Mesenchymal stem cell (in vitro differentiated cells and primary cell): ENCODE results near the gene NACC2.
A peak's percentile ranks its signal among the peaks of the same experiment; 100 is the strongest.

Source experiments
- DNase-seq: peaks from one replicate; pipeline ENCODE4 v3.0.0-alpha.2; 2013
- H2AFZ ChIP-seq: one replicate; pipeline ENCODE4 v1.6.1; 2013; ENCODE audit warnings: low read depth, mild to moderate bottlenecking, control low read depth, inconsistent platforms, low read length, moderate library complexity
- H2AK5ac ChIP-seq: 2 replicates; pipeline ENCODE4 v1.6.1; 2013; ENCODE audit warnings: low read length, moderate library complexity, mild to moderate bottlenecking, inconsistent platforms; ENCODE audit not compliant: severe bottlenecking
- H2BK120ac ChIP-seq: one replicate; pipeline ENCODE4 v1.6.1; 2013; ENCODE audit warnings: low read depth, mild to moderate bottlenecking, inconsistent platforms, low read length, moderate library complexity
- H2BK12ac ChIP-seq, 2 experiments: one replicate each; pipeline ENCODE4 v1.6.1; 2013; ENCODE audit warnings: inconsistent platforms in 2 of 2, low read length in 2 of 2, mild to moderate bottlenecking in 2 of 2, moderate library complexity in 2 of 2, control low read depth in 1 of 2
- H2BK15ac ChIP-seq: one replicate; pipeline ENCODE4 v1.6.1; 2013; ENCODE audit warnings: mild to moderate bottlenecking, low read depth, inconsistent platforms; ENCODE audit not compliant: poor library complexity, severe bottlenecking
- H2BK5ac ChIP-seq: 2 replicates; pipeline ENCODE4 v1.6.1; 2013; ENCODE audit warnings: low read depth, mild to moderate bottlenecking, low read length, control low read depth, inconsistent platforms; ENCODE audit not compliant: poor library complexity, severe bottlenecking
- H3K14ac ChIP-seq, 2 experiments: one replicate each; pipeline ENCODE4 v1.6.1; 2013; ENCODE audit warnings: inconsistent platforms in 2 of 2, low read length in 2 of 2, control low read depth in 1 of 2, mild to moderate bottlenecking in 1 of 2, moderate library complexity in 1 of 2
- H3K18ac ChIP-seq, 2 experiments: one replicate each; pipeline ENCODE4 v1.6.1; 2013; ENCODE audit warnings: inconsistent platforms in 2 of 2, low read length in 2 of 2, control low read depth in 1 of 2, low read depth in 1 of 2, mild to moderate bottlenecking in 1 of 2
- H3K23ac ChIP-seq, 2 experiments: one replicate each; pipeline ENCODE4 v1.6.1; 2013; ENCODE audit warnings: inconsistent platforms in 2 of 2, low read length in 2 of 2, mild to moderate bottlenecking in 2 of 2, moderate library complexity in 2 of 2, control low read depth in 1 of 2
- H3K27ac ChIP-seq: 2 replicates; pipeline ENCODE4 v1.5.1; 2013; ENCODE audit warnings: mild to moderate bottlenecking, moderate library complexity, low read length, control low read depth, inconsistent platforms; ENCODE audit not compliant: poor library complexity, severe bottlenecking
- H3K27me3 ChIP-seq, 2 experiments: 2 replicates each; pipeline versions ENCODE4 v1.6.1 to v1.7.0; 2013; ENCODE audit warnings: low read length in 2 of 2, mild to moderate bottlenecking in 2 of 2, moderate library complexity in 2 of 2, control low read depth in 1 of 2, inconsistent platforms in 1 of 2; ENCODE audit not compliant: control insufficient read depth in 1 of 2, insufficient read depth in 1 of 2
- H3K36me3 ChIP-seq, 2 experiments: 2 replicates each; pipeline versions ENCODE4 v1.6.1 to v1.7.0; 2013; ENCODE audit warnings: low read length in 2 of 2, control low read depth in 1 of 2, inconsistent platforms in 1 of 2, low read depth in 1 of 2, mild to moderate bottlenecking in 1 of 2; ENCODE audit not compliant: insufficient read depth in 2 of 2, control insufficient read depth in 1 of 2
- H3K4ac ChIP-seq, 2 experiments: one replicate each; pipeline ENCODE4 v1.6.1; 2013; ENCODE audit warnings: inconsistent platforms in 2 of 2, low read length in 2 of 2, mild to moderate bottlenecking in 2 of 2, moderate library complexity in 2 of 2, control low read depth in 1 of 2, low read depth in 1 of 2
- H3K4me1 ChIP-seq: 2 replicates; pipeline ENCODE4 v1.6.1; 2013; ENCODE audit warnings: low read depth, low read length, control low read depth; ENCODE audit not compliant: control insufficient read depth, insufficient read depth
- H3K4me2 ChIP-seq: 2 replicates; pipeline ENCODE4 v1.6.1; 2013; ENCODE audit warnings: low read length, mild to moderate bottlenecking, inconsistent platforms; ENCODE audit not compliant: poor library complexity, severe bottlenecking
- H3K4me3 ChIP-seq, 2 experiments: 2 replicates each; pipeline versions ENCODE4 v1.5.1 to v1.7.0; 2013; ENCODE audit warnings: low read length in 2 of 2, mild to moderate bottlenecking in 2 of 2, control low read depth in 1 of 2, low read depth in 1 of 2; ENCODE audit not compliant: insufficient read depth in 1 of 2
- H3K79me1 ChIP-seq: replicated peaks from 2 replicates; pipeline ENCODE4 v1.6.1; 2013; ENCODE audit warnings: mild to moderate bottlenecking, control low read depth, low read length, inconsistent platforms; ENCODE audit not compliant: poor library complexity, severe bottlenecking
- H3K9ac ChIP-seq: 2 replicates; pipeline ENCODE4 v1.7.0; 2013; ENCODE audit warnings: mild to moderate bottlenecking, low read length, moderate library complexity
- H3K9me3 ChIP-seq: 2 replicates; pipeline ENCODE4 v1.7.0; 2013; ENCODE audit warnings: mild to moderate bottlenecking, low read length; ENCODE audit not compliant: control insufficient read depth
- H4K8ac ChIP-seq: one replicate; pipeline ENCODE4 v1.6.1; 2013; ENCODE audit warnings: inconsistent platforms, mild to moderate bottlenecking, low read length, moderate library complexity
- H4K91ac ChIP-seq: one replicate; pipeline ENCODE4 v1.6.1; 2013; ENCODE audit warnings: mild to moderate bottlenecking, low read length, inconsistent platforms
- WGBS: methylation state at CpG from one replicate; pipeline ENCODE4 v1.1.7; 2013; ENCODE audit warnings: mixed read lengths; 5-methylcytosine and 5-hydroxymethylcytosine counted together

NACC2 gene

GRCh38 chr9:135992486-135993408, 102.3 kb downstream of the NACC2 start:
- H3K14ac ChIP-seq, result peak overlapping the region; percentile 20 to 99
- H4K91ac ChIP-seq, result peak overlapping the region; percentile 100
- peak overlapping the region; percentile 97 to 99 for H2BK12ac ChIP-seq
- peak overlapping the region; percentile 72 for H3K4me2 ChIP-seq
- H2AFZ ChIP-seq, result no peak overlapping the region
- H3K4ac ChIP-seq, result peak overlapping the region; percentile 99
- H4K8ac ChIP-seq, result peak overlapping the region; percentile 99
- H3K9ac ChIP-seq, result peak overlapping the region; percentile 77
- DNase-seq, result peak; percentile 97
- H2AK5ac ChIP-seq, result peak overlapping the region; percentile 86
- H3K18ac ChIP-seq, result peak overlapping the region; percentile 99 to 100
- H3K27ac ChIP-seq, result peak overlapping the region; percentile 71
- H3K9me3 ChIP-seq, result no peaks in the 10 kb centered on the region
- H2BK15ac ChIP-seq, result peak overlapping the region; percentile 99
- 4% methylated on average over 32 of the region's 32 CpGs for WGBS
- H2BK120ac ChIP-seq, result peak overlapping the region; percentile 100
- peaks cover 0 to 26% of the 10 kb centered on the region in 2 experiments for H3K27me3 ChIP-seq
- peak overlapping the region; percentile 55 to 84 for H3K23ac ChIP-seq
- peaks cover 27% of the 10 kb centered on the region for H3K4me1 ChIP-seq
- H3K36me3 ChIP-seq, result no peaks in the 10 kb centered on the region
- peak overlapping the region in 1 of 2 experiments; percentile 63 for H3K4me3 ChIP-seq
- no peaks in the 10 kb centered on the region for H3K79me1 ChIP-seq
- H2BK5ac ChIP-seq, result peak overlapping the region; percentile 86

- no peaks in the 10 kb centered on the region for H3K79me1 ChIP-seq
- H3K4me3 ChIP-seq, result no peak overlapping the region
- peak overlapping the region; percentile 90 to 93 for H3K18ac ChIP-seq
- no peak for DNase-seq
- H2BK5ac ChIP-seq, result no peak overlapping the region
- H3K4ac ChIP-seq, result peak overlapping the region; percentile 82 to 91
- H4K8ac ChIP-seq, result peak overlapping the region; percentile 81
- H3K9ac ChIP-seq, result no peak overlapping the region
- H2AK5ac ChIP-seq, result no peak overlapping the region
- H4K91ac ChIP-seq, result peak overlapping the region; percentile 92
- peaks cover 27% of the 10 kb centered on the region for H3K4me1 ChIP-seq
- no peak overlapping the region for H3K4me2 ChIP-seq
- H3K36me3 ChIP-seq, result no peaks in the 10 kb centered on the region
- peaks cover 0 to 28% of the 10 kb centered on the region in 2 experiments for H3K27me3 ChIP-seq
- no peaks in the 10 kb centered on the region for H3K9me3 ChIP-seq
- no peak overlapping the region for H3K27ac ChIP-seq
- peak overlapping the region; percentile 98 for H2BK120ac ChIP-seq
- peak overlapping the region in 1 of 2 experiments; percentile 23 for H3K14ac ChIP-seq
- H3K23ac ChIP-seq, result no peak overlapping the region
- WGBS, result 85% methylated on average over 18 of the region's 18 CpGs
- H2BK12ac ChIP-seq, result peak overlapping the region; percentile 100
- peak overlapping the region; percentile 92 for H2BK15ac ChIP-seq
- H2AFZ ChIP-seq, result no peak overlapping the region
These were observed 103.3 kb downstream of the NACC2 start for GRCh38 chr9:135991771-135992170.

DNA sequence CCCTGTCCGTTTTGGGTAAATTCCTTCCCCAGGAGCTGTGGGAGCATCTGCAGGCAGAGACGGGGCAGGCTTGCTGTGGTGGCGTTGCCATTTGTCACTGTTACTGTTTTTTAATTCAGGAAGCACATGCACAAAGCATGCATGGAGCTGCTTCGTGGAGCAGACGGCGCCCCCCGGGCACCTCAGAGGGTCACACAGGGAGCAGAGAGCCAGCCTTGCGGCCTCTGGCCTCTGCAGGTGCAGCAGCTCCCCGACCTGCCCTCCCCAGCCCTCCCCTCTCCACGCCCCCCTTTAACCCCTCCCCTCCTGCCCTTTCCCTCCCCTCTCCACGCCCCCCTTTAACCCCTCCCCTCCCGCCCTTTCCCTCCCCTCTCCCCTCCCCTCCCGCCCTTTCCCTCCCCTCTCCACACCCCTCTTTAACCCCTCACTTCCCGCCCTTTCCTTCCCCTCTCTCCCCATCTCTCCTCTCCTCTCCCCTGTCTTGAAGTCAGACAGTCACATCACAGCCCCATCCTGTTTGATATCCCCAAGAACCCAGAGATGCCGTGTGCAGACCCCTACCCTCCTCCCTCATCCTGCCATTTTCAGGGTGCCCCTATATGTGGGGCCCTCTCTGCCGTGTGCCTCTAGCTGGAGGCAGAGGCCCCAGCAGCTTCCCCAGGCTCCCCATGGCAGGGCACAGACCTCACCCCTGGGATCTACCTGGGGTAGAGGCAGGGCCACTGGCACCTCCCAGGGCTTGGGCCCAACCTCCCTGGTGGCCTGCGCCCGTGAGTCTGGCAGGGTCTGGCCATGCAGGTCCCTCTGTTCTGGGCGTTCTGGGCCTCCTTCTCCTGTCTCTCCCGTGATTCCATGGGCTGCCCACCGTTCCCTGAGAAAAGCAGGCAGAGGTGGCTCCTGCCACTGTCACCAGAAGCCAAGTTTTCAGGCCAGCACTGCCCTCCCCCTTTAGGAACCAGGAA, 104.3 kb downstream of the NACC2 start:
- Histone ChIP-seq H4K8ac (peak overlapping the region; percentile 86), H3K18ac (peak overlapping the region; percentile 90 to 97), H3K9ac (no peak overlapping the region), H2BK5ac (no peak overlapping the region), H2BK12ac (peak overlapping the region; percentile 98 to 100), H3K9me3 (no peaks in the 10 kb centered on the region), H2BK120ac (peak overlapping the region; percentile 86), H3K4me1 (peaks cover 27% of the 10 kb centered on the region), H3K27me3 (peaks cover 0 to 39% of the 10 kb centered on the region in 2 experiments), H2BK15ac (peak overlapping the region; percentile 100), H3K23ac (no peak overlapping the region), H4K91ac (peak overlapping the region; percentile 94), H3K4me3 (no peak overlapping the region), H3K79me1 (no peaks in the 10 kb centered on the region), H2AK5ac (peak overlapping the region; percentile 61), H3K27ac (no peak overlapping the region), H3K36me3 (no peaks in the 10 kb centered on the region), H3K4me2 (no peak overlapping the region), H3K4ac (peak overlapping the region; percentile 85 to 96), H3K14ac (peak overlapping the region; percentile 4 to 90), H2AFZ (no peak overlapping the region)
- peak; percentile 51 for DNase-seq
- WGBS, result 62% methylated on average over 18 of the region's 21 CpGs
